ENCODE measurements around the gene WDR82.

The WDR82 gene

GRCh38 chr3:52313188-52313773, 34.8 kb upstream of the WDR82 start:
- DNase-seq (ENCODE audit: low read depth): no peak
- TF ChIP-seq CTCF (IDR thresholded peaks at IDR 0.05; ENCODE audit: low read depth, low read length) (no peak), POLR2A (IDR thresholded peaks at IDR 0.05; ENCODE audit: extremely low read depth, insufficient read length) (no peak), MAX (IDR thresholded peaks at IDR 0.05; ENCODE audit: low read depth, low read length) (no peak), MYC (IDR thresholded peaks at IDR 0.05; ENCODE audit: low read depth, low read length) (no peak)
- H3K4me3 ChIP-seq (ENCODE audit: low read depth, low read length): no peak overlapping the region

- no peak for DNase-seq (ENCODE audit: low read depth)
- TF ChIP-seq MAX (IDR thresholded peaks at IDR 0.05; ENCODE audit: low read depth, low read length): no peak
- no peak for TF ChIP-seq CTCF (IDR thresholded peaks at IDR 0.05; ENCODE audit: low read depth, low read length)
- no peak for TF ChIP-seq POLR2A (IDR thresholded peaks at IDR 0.05; ENCODE audit: extremely low read depth, insufficient read length)
- no peak for TF ChIP-seq MYC (IDR thresholded peaks at IDR 0.05; ENCODE audit: low read depth, low read length)
- H3K4me3 ChIP-seq (ENCODE audit: low read depth, low read length): no peak overlapping the region
Measured at GRCh38 chr3:52311576-52312119, 33.2 kb upstream of the WDR82 start.

GRCh38 chr3:52310861-52311575, 32.6 kb upstream of the WDR82 start:
- no peak overlapping the region for H3K4me3 ChIP-seq (ENCODE audit: low read depth, low read length)
- DNase-seq (ENCODE audit: low read depth): no peak
- TF ChIP-seq CTCF (IDR thresholded peaks at IDR 0.05; ENCODE audit: low read depth, low read length) (no peak), POLR2A (IDR thresholded peaks at IDR 0.05; ENCODE audit: extremely low read depth, insufficient read length) (no peak), MAX (IDR thresholded peaks at IDR 0.05; ENCODE audit: low read depth, low read length) (no peak), MYC (IDR thresholded peaks at IDR 0.05; ENCODE audit: low read depth, low read length) (no peak)

- TF ChIP-seq POLR2A (IDR thresholded peaks at IDR 0.05; ENCODE audit: extremely low read depth, insufficient read length) (no peak), CTCF (IDR thresholded peaks at IDR 0.05; ENCODE audit: low read depth, low read length) (no peak), MAX (IDR thresholded peaks at IDR 0.05; ENCODE audit: low read depth, low read length) (no peak), MYC (IDR thresholded peaks at IDR 0.05; ENCODE audit: low read depth, low read length) (no peak)
- no peak overlapping the region for H3K4me3 ChIP-seq (ENCODE audit: low read depth, low read length)
- DNase-seq (ENCODE audit: low read depth): no peak
Measured at GRCh38 chr3:52308308-52308707, 29.9 kb upstream of the WDR82 start.

- no peak overlapping the region for H3K4me3 ChIP-seq (ENCODE audit: low read depth, low read length)
- no peak for TF ChIP-seq POLR2A (IDR thresholded peaks at IDR 0.05; ENCODE audit: extremely low read depth, insufficient read length)
- no peak for TF ChIP-seq CTCF (IDR thresholded peaks at IDR 0.05; ENCODE audit: low read depth, low read length)
- TF ChIP-seq MAX (IDR thresholded peaks at IDR 0.05; ENCODE audit: low read depth, low read length): no peak
- no peak for TF ChIP-seq MYC (IDR thresholded peaks at IDR 0.05; ENCODE audit: low read depth, low read length)
- no peak for DNase-seq (ENCODE audit: low read depth)
Measured at GRCh38 chr3:52306978-52307377, 28.5 kb upstream of the WDR82 start.
